AG04450 (cell line): ENCODE measurements around the gene CPNE4. TPM values are rescaled to one million over a fixed set of nuclear protein-coding genes. Genes with fewer than 3 reads are reported as not detected.

Source experiments
- CTCF ChIA-PET: fragments of 300-600, 350-600 bp; formaldehyde crosslinking; extraction: SDS; loops from one replicate; lab custom pipeline; 2022; ENCODE audit warnings: antibody characterized with exemption, inconsistent platforms; lab: Charles Lee
- POLR2A ChIA-PET: fragments of 350-600 bp; formaldehyde crosslinking; extraction: SDS; loops from one replicate; lab custom pipeline; 2021; ENCODE audit warnings: antibody characterized with exemption, inconsistent platforms; lab: Yijun Ruan, JAX
- DNase-seq: peaks from one replicate; pipeline ENCODE4 v3.0.0-alpha.2; 2011; ENCODE audit warnings: low read depth, low spot score
- H3K27ac ChIP-seq: one replicate; pipeline ENCODE4 v1.5.1; 2012; ENCODE audit warnings: low read depth, low read length, control low read depth
- H3K27me3 ChIP-seq: one replicate; pipeline ENCODE4 v1.6.0; 2012; ENCODE audit warnings: low read length; ENCODE audit not compliant: control insufficient read depth, insufficient read depth
- H3K4me3 ChIP-seq: 2 replicates; pipeline ENCODE4 v1.5.1; 2011; ENCODE audit warnings: mild to moderate bottlenecking, low read depth, low read length, control low read depth
- H3K9me3 ChIP-seq: 2 replicates; pipeline ENCODE4 v1.5.1; 2012; ENCODE audit warnings: low read length; ENCODE audit not compliant: control insufficient read depth, insufficient read depth
- polyA plus RNA-seq: library from polyadenylated mRNA; depleted of rRNA; stranded (reverse); fragments of >200 nt; gene quantifications from 2 replicates; pipeline ENCODE4 v1.2.3, GENCODE V29; 2011
- TF ChIP-seq, protein P1 (sequence below): IDR thresholded peaks from 2 replicates; pipeline ENCODE4 v1.5.1; 2011; ENCODE audit warnings: low read depth, low read length, control low read depth, inconsistent platforms

CPNE4 gene
- polyA plus RNA-seq, 1 experiment: not detected

DNA sequence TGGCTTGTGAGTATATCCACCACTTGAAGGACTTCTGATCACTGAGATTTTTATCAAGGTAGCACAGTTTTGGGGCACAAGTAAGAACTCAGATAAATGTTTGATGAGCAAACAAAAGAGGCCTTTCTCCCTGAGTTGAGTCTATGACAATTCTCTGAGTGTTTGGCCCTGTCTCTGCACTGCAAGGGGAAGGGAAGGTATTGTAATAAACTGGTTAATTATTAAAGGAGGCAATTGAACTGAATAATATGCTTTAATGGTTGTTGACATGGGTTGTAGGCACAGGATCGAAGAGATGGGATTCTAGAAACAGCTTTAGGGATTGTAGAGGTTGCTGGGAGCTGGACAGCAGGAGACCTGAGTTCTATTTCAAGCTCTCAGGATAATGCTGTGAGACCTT lies 437.0 kb downstream of the CPNE4 start:
- ChIA-PET POLR2A (no interaction called here), CTCF (no interaction called here)
- Histone ChIP-seq H3K4me3 (no peak overlapping the region), H3K27me3 (no peaks in the 10 kb centered on the region), H3K27ac (no peak overlapping the region), H3K9me3 (no peaks in the 10 kb centered on the region)
- TF ChIP-seq, protein P1, sequence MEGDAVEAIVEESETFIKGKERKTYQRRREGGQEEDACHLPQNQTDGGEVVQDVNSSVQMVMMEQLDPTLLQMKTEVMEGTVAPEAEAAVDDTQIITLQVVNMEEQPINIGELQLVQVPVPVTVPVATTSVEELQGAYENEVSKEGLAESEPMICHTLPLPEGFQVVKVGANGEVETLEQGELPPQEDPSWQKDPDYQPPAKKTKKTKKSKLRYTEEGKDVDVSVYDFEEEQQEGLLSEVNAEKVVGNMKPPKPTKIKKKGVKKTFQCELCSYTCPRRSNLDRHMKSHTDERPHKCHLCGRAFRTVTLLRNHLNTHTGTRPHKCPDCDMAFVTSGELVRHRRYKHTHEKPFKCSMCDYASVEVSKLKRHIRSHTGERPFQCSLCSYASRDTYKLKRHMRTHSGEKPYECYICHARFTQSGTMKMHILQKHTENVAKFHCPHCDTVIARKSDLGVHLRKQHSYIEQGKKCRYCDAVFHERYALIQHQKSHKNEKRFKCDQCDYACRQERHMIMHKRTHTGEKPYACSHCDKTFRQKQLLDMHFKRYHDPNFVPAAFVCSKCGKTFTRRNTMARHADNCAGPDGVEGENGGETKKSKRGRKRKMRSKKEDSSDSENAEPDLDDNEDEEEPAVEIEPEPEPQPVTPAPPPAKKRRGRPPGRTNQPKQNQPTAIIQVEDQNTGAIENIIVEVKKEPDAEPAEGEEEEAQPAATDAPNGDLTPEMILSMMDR: no peak
- no peak for DNase-seq

DNA sequence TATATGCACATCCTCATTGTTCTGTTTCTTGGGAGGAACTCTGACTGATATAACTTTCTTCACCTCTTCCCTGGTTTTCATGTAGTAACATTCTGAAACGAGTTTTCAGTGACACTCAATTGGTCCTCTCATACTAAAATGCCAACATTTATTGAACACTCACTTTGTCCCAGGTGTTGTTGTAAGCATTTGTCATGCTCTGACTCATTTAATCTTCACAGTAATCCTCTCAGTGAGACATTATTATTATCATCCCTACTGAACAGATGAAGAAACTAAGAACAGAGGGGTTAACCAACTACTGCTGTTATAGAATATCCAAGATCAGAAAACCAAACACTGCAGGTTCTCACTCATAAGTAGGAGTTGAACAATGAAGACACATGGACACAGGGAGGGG lies 437.9 kb downstream of the CPNE4 start:
- ChIA-PET POLR2A (no interaction called here), CTCF (no interaction called here)
- TF ChIP-seq, protein P1: no peak

DNA sequence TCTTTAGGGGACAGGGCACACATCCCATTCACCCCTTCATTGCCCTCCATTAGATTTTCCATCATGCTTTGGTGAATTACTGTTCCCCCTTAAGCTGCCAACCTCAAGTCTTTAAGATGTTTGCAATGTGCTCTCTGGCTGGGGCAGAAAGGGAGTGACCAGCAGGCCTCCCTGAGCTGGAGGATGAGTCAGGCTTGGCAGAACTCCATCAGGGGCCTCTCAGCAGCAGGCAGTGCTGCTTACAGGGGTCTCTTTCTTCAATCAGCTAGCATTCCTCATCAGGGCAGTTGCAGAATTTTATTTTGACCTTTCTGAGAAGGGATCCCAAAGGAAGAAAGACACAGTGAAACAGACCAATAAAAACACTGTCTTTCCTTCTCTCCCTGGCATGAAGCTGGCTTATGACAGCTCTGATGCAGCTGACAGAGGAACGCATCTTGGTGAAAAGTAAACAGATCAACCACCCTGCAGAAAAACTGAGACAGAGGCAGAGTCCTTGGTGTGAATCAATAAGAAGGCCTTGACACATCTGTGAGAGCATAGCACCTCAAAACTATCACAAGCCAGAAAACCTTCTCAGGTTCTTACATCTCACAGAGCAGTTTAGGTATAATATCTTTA lies 443.3 kb downstream of the CPNE4 start:
- CTCF ChIA-PET: no interaction called here

More for the DNA sequence above, 437.9 kb downstream of the CPNE4 start:
- Histone ChIP-seq H3K9me3 (no peaks in the 10 kb centered on the region), H3K4me3 (no peak overlapping the region), H3K27ac (no peak overlapping the region), H3K27me3 (no peaks in the 10 kb centered on the region)
- no peak for DNase-seq

DNA sequence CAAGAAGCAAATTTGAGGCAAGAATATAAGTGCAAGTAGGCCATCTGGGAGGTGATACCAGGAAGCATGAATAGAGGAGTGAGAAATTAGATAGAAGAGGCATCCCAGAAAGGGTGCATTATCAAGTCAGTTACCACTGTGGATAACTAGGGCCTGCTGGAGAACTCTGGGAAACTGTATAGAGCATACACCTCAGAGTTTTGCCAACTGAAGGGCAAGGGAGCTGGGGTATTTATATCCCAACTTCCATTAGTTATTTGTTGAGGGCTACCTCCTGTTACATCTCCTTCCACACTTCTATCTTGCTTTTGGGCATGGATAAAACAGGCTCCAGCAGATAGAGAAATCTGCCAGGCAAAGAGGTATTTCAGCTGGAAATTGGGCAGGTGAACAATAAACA lies 448.5 kb downstream of the CPNE4 start:
- Histone ChIP-seq H3K27ac (no peak overlapping the region), H3K9me3 (no peaks in the 10 kb centered on the region), H3K27me3 (no peaks in the 10 kb centered on the region), H3K4me3 (no peak overlapping the region)
- ChIA-PET CTCF (interaction anchor here (1.2 kb wide), 1 partner anchor 8 kb away, joined by 3 read pairs; no protein-coding TSS in a partner anchor), POLR2A (no interaction called here)
- TF ChIP-seq, protein P1: no peak
- DNase-seq: no peak

More for the DNA sequence above, 443.3 kb downstream of the CPNE4 start:
- POLR2A ChIA-PET: no interaction called here
- TF ChIP-seq, protein P1: no peak
- no peaks in the 10 kb centered on the region for H3K9me3 ChIP-seq
- no peaks in the 10 kb centered on the region for H3K27me3 ChIP-seq
- H3K27ac ChIP-seq: no peak overlapping the region
- DNase-seq: no peak
- H3K4me3 ChIP-seq: no peak overlapping the region

DNA sequence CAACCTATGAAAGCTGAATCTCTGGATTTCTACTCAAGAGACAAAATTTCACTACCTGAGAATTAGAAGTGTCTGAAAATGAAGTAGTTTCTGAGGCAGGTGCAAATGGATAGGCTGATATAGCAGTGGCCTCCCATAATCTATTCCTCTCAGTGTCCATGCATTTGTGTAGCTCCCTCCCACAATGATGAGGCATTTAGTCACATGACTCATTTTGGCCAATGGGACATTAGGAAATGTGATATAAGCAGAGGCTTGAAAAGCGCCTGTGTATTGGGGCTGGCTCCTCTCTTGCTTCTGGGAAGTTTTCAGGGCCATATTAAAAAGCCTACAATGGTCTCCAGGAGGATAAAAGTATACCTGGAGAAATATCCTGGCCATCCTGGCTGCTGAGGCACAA lies 452.4 kb downstream of the CPNE4 start:
- no peak overlapping the region for H3K4me3 ChIP-seq
- ChIA-PET POLR2A (no interaction called here), CTCF (no interaction called here)
- no peak for DNase-seq
- no peaks in the 10 kb centered on the region for H3K9me3 ChIP-seq
- TF ChIP-seq, protein P1: no peak
- H3K27me3 ChIP-seq: no peaks in the 10 kb centered on the region
- H3K27ac ChIP-seq: no peak overlapping the region
